Measurements from ENCODE around the gene CSTB.

Gene CSTB

GRCh38 chr21:43809346-43809799, 33.3 kb upstream of the CSTB start:
- TF ChIP-seq CTCF (IDR thresholded peaks at IDR 0.05; ENCODE audit: low read length, missing control alignments): no peak
- no peak overlapping the region for H3K4me3 ChIP-seq (replicated peaks; ENCODE audit: low read depth, low read length)

GRCh38 chr21:43808832-43809251, 32.7 kb upstream of the CSTB start:
- no peak for TF ChIP-seq CTCF (IDR thresholded peaks at IDR 0.05; ENCODE audit: low read length, missing control alignments)
- H3K4me3 ChIP-seq (replicated peaks; ENCODE audit: low read depth, low read length): no peak overlapping the region
- DNase-seq (ENCODE audit: low read depth): no peak

More at GRCh38 chr21:43809346-43809799, 33.3 kb upstream of the CSTB start:
- DNase-seq (ENCODE audit: low read depth): no peak

- no peak overlapping the region for H3K4me3 ChIP-seq (replicated peaks; ENCODE audit: low read depth, low read length)
- TF ChIP-seq CTCF (IDR thresholded peaks at IDR 0.05; ENCODE audit: low read length, missing control alignments): no peak
- DNase-seq (ENCODE audit: low read depth): no peak
Measured at GRCh38 chr21:43808367-43808766, 32.3 kb upstream of the CSTB start.

- no peak for TF ChIP-seq CTCF (IDR thresholded peaks at IDR 0.05; ENCODE audit: low read length, missing control alignments)
- DNase-seq (ENCODE audit: low read depth): no peak
- H3K4me3 ChIP-seq (replicated peaks; ENCODE audit: low read depth, low read length): no peak overlapping the region
Measured at GRCh38 chr21:43806017-43806710, 30.1 kb upstream of the CSTB start.

- TF ChIP-seq CTCF (IDR thresholded peaks at IDR 0.05; ENCODE audit: low read length, missing control alignments): no peak
- DNase-seq (ENCODE audit: low read depth): no peak
- no peak overlapping the region for H3K4me3 ChIP-seq (replicated peaks; ENCODE audit: low read depth, low read length)
Measured at GRCh38 chr21:43805275-43805800, 29.2 kb upstream of the CSTB start.

- H3K4me3 ChIP-seq (replicated peaks; ENCODE audit: low read depth, low read length): no peak overlapping the region
- DNase-seq (ENCODE audit: low read depth): no peak
- TF ChIP-seq CTCF (IDR thresholded peaks at IDR 0.05; ENCODE audit: low read length, missing control alignments): no peak
Measured at GRCh38 chr21:43803558-43804300, 27.6 kb upstream of the CSTB start.

Data from fibroblast of pulmonary artery (primary cell).